COLO829 (cell line): ENCODE measurements around the gene CDC6.

ENCODE experiments used
- DNase-seq: peaks from one replicate; pipeline ENCODE4 v3.0.0; 2012; ENCODE audit warnings: low spot score

CDC6 gene

GRCh38 chr17:40340880-40341807 is 53.5 kb downstream of the CDC6 start:
- DNase-seq: no peak

DNA sequence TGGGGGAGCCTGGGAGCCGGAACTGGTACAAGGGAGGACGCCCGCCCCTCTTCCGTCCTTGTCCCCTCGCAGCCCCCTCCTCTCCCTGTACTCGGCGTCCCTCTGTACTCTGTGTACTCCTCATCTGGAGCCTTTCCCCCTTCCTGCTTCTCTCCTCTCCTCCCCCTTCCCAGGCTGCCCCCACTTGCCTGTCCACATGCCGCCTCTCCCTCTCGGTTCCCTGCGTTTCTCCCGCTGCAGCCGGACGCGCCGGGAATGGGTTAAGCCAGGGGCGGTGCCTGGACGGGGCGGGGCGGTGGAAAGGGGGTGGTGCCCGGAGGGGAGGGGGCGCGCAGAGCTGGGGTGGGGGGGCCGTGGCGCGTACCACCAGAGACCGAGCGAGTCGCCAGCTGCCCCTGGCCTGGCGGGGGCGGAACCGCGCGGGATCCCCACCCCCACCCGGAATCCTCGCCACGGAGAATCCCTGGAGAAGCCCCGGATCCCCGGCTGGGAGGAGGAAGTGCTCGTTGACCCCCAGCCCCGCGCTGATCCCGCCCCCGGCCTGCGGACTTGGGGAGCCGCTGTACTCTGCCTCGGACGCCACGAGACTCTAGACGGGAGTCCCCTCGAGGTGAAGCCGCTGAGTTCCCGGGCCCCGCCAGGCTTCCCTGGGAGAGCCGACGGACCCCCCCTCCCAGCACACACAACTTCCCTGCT is 54.3 kb downstream of the CDC6 start:
- no peak for DNase-seq

DNA sequence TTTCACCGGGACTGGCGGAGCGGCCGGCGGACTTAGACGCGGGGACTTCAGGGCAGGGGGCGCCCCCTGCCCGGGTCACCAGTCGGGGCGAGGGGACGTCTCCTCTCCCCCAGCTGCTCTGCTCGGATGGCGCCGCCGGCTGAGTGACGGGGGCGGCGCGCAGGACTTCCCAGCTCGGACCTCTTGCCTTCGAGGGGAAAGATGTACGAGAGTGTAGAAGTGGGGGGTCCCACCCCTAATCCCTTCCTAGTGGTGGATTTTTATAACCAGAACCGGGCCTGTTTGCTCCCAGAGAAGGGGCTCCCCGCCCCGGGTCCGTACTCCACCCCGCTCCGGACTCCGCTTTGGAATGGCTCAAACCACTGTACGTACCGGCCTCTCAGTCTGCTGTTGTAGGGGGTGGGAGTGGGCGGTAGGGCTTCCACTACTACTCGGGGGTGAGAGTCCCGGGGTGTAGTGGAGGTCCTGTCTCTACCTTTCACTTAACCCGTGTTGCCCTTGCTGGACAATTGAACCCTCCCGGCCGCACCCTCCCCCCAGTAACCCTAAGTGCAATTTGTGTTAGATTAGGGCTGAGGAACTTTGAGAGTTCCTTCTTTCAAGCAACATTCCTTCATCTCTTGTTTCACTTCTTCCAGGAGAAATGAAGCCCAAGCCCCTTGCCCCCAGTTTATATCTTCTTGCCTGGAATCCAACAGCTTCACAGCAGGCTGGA is 55.0 kb downstream of the CDC6 start:
- DNase-seq: no peak

- no peak for DNase-seq
Observed at GRCh38 chr17:40343219-40344119, 55.8 kb downstream of the CDC6 start.

DNA sequence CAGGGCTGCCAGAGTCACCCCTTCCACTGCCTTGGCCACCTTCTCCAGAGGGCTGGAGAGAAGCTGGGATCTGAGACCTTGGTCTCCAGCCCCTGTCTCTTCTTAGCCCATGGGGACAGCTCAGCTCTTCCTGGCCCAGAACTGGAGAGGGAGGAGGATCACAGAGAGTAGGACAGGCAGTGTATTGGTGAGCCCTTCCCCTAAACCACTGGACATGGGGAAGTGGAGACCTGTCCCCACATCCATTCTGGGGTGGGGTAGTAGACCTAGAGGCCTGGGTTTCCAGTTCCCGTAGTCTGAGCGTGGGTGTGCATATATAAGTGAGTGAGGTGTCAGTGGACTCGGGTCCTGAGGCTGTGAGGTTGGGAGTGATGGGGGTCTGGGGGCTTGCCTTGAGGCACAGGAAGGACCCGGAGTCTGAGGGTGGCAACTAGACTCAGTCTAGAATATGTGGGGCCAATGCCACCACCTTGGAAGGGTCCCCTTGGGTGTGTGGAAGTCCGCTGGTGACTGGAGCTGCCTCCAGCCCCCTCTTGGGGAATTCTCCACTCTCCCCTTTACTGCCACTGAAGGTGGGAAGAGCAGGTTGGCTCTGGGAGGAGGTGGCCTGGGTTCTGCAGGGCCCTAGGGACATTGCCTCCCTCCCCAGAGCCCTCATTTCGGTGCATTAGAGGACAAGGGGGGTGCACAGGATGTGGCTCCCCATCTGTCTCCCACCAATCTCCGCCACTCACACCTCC is 56.9 kb downstream of the CDC6 start:
- no peak for DNase-seq

- DNase-seq: peak; percentile 68
Observed at GRCh38 chr17:40345161-40345993, 57.7 kb downstream of the CDC6 start.

DNA sequence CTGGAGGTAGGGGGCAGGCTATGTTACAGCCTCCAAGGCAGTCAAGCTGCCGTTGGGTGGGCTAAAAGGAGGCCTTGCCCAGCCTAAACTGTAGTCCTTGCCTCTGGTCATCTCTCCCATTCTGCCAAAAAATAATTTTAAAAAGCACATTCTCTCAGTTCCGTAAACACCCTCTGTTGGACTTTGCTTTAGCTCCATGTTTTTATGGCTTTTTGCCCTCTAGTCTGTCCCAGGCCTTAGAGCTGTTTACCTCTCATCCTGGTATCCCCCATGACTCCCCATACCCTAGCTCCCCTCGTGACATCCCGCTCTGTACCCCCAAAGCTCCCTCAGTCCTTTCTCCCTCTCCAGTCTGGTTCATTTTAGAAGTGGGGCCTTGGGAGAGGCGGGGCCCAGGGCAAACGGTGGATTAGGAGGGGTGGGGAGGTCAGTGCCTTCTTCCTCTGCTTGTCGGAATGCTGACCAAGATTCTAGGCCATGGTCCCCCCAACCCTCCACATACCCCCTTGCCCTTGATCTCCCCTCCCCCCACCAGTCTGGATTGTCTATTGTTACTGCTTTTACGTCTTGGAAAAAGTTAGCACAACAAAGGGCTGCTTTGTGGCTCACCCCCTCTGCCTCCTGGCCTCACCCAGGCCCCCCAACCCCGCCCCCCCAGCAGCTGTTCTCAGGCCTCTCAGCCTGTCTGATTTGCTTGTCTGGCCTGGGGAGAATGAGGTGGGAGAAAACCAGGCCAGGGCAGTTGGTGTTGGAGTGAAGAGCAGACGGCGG is 58.5 kb downstream of the CDC6 start:
- DNase-seq: peak; percentile 76

GRCh38 chr17:40346765-40347158 is 59.1 kb downstream of the CDC6 start:
- DNase-seq: no peak

GRCh38 chr17:40347319-40348135 is 59.8 kb downstream of the CDC6 start:
- DNase-seq: peak; percentile 66

DNA sequence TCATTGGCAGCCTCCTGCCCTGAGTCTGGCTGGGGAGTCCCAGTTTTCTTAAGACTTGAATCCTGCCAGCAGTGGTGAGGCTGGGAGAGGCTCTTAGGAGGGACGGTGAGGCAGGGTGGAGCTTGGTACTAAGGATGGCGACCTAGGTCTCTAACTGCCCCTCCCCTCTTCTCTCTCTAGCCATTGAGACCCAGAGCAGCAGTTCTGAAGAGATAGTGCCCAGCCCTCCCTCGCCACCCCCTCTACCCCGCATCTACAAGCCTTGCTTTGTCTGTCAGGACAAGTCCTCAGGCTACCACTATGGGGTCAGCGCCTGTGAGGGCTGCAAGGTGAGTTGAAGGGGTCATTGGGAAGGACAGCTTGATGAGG is 60.4 kb downstream of the CDC6 start:
- no peak for DNase-seq

DNA sequence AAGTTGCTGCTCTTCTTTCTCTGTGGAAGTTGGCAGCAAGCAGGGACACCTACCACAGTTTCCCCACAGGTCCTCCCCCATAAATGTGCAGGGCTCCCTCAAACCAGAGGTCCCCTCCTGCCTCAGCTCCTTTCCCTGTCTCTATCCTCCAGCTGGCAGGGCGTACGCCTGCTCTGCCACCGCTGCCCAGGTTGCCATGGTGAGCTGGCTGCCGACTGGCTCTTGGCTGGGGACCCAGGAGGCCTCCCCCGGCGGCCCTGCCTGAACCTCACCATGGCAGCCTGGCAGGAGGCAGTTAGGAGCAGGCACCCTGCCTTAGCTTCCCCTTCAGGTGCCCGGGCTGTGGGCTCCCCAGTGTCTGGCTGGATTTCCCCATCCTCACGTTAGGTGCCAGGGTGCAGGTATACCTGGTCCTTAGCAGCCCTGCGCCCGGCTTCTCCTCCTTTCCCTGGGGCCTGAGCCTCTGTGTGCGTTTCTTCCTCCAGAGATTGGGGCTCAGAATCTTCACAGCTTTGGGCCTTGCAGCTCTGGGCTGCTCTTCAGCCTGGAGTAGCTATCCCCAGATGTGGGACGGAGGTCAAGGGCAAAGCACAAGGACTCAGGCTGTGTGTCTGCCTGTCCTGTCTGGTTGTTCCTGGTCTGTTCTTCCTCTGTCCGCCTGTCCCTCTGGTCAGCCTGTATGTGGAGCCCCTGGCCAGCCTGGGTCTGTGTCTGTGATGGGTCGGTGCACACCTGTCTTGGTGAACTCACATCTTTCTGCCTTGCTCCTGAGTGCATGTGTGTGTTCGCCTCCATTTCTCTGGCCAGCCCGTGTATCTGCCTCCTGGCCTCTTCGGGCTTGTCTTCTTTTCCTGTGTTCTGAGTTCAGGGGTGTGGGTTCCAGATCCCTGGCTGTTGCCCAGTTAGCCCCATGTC is 61.1 kb downstream of the CDC6 start:
- DNase-seq: no peak

- no peak for DNase-seq
Observed at GRCh38 chr17:40349477-40349894, 61.8 kb downstream of the CDC6 start.

- DNase-seq: no peak
Observed at GRCh38 chr17:40349895-40350688, 62.4 kb downstream of the CDC6 start.

DNA sequence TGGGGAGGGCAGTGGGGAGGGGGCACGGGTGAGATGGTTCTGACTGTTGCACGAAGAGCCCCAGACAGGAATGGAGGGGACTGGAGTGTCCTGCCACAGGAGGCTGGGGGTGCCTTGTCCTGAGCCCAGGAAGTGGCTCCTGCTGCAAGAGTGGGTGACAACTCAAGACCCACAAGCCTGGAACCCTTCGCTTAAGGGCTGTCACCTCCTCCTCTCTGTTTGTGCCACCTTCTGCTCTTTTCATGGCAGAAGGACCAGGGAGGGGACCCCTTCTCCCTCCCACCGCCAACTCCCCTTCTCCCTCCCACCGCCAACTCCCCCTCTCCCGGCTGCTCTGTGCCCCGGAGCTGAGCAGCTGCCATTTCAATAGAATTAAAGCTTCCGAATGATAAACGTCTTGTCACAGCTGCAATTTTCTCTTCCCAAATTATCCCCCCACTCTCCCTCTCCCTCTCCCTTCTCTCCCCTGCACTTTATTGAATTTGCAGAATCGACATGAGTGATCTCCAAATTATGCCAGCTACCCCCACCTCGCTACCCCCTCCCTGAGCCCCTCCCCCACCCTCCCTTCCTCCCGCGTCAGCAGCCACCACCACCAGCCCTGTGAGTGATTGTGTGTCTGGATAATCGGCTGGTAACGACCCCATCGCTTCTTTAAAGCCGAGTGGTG is 63.1 kb downstream of the CDC6 start:
- no peak for DNase-seq

DNA sequence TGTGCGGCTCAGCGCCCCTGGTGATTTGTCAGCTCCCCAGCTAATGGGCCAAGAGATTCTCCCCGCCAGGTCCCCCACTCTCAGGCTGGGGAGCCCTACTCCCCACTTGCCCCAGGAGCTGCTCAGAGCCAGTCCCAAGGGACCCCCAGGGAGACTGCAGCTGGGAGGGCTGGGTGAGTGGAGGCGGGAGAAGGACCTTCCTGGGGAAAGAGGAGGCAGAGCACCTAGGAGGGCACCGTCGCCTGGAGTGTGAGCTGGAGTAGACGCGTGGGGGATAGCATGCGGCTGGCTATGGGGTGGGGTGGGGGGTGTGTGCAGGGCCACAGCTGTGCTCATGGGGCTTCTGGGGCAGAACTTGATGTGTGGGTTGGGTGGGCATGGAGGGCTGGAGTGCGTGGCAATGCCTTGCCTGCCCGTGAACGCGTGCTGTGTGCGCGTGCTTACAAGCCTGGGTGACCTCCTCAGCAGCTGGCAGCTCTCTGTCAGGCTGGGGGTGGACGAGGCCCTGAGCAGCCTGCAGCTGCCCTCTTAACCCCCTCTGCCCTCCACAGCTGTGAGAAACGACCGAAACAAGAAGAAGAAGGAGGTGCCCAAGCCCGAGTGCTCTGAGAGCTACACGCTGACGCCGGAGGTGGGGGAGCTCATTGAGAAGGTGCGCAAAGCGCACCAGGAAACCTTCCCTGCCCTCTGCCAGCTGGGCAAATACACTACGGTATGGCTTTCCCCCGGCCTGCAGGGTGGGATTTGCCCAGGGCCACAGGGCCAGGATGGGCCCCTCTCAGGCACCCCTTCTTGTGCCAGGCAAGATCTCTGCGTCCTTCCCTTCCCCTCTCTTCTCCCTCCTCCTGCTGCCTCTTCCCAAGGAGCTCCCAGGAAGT is 63.9 kb downstream of the CDC6 start:
- no peak for DNase-seq
